ENCODE data around the gene MEIS3.

DNA sequence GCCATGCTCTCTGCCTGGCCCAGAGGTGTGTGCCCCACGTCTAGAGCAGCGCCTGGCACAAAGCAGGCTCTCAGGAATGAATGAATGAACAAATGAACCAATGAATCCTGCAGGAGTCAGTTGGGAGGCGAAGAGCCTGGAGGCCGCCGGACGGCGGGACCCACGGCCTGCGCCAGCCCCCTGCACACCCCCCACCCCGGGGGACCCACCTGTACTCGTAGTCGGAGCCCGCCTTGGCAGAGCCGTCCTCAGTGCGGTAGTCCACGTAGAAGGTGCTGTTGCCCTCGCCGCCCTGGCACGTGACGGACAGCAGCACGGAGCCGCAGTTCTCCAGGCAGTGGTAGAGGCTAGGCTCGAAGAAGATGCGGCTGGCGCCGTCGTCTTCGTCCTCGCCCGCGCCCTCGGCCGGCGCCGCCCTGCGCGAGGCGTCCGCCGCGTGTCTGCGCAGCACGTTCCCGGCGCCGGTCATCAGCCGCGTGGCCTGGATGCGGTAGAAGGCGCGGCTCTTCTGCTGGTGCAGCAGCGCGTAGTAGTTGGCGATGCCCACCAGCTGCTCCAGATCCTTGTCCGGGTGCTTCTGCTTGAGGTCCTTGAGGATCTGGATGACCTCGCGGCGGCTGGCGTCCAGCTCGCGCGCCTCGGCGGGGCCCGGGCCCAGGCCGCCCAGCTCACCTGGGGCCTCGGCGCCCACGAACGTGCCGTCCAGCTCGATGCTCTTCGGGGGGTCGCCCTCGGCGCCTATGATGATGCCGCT, 37.6 kb upstream of the MEIS3 start:
- TF ChIP-seq, protein P1, sequence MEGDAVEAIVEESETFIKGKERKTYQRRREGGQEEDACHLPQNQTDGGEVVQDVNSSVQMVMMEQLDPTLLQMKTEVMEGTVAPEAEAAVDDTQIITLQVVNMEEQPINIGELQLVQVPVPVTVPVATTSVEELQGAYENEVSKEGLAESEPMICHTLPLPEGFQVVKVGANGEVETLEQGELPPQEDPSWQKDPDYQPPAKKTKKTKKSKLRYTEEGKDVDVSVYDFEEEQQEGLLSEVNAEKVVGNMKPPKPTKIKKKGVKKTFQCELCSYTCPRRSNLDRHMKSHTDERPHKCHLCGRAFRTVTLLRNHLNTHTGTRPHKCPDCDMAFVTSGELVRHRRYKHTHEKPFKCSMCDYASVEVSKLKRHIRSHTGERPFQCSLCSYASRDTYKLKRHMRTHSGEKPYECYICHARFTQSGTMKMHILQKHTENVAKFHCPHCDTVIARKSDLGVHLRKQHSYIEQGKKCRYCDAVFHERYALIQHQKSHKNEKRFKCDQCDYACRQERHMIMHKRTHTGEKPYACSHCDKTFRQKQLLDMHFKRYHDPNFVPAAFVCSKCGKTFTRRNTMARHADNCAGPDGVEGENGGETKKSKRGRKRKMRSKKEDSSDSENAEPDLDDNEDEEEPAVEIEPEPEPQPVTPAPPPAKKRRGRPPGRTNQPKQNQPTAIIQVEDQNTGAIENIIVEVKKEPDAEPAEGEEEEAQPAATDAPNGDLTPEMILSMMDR (IDR thresholded peaks at IDR 0.05), result no peak
- no peak for TF ChIP-seq POLR2A (IDR thresholded peaks at IDR 0.05)
